ENCODE data around the gene KMT2C.

DNA sequence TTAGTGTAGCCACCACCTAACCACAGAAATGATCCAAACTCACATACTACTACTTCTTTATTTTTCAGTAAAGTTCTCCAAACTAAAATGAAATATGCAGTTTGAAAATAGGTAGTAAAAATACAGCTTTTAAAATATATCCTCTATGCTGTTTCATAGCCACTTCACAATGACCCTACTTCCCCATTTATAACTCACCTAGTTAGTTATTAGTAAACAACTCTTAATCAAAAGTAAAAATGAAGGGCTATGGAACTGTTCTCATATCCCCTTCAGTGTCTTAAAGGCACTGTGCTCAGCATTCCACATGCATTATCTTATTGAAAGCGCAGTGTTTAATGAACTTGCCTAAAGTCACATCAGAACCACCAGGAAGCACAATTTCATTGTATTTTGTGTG lies 43.5 kb downstream of the KMT2C start:
- TF ChIP-seq, protein P1, sequence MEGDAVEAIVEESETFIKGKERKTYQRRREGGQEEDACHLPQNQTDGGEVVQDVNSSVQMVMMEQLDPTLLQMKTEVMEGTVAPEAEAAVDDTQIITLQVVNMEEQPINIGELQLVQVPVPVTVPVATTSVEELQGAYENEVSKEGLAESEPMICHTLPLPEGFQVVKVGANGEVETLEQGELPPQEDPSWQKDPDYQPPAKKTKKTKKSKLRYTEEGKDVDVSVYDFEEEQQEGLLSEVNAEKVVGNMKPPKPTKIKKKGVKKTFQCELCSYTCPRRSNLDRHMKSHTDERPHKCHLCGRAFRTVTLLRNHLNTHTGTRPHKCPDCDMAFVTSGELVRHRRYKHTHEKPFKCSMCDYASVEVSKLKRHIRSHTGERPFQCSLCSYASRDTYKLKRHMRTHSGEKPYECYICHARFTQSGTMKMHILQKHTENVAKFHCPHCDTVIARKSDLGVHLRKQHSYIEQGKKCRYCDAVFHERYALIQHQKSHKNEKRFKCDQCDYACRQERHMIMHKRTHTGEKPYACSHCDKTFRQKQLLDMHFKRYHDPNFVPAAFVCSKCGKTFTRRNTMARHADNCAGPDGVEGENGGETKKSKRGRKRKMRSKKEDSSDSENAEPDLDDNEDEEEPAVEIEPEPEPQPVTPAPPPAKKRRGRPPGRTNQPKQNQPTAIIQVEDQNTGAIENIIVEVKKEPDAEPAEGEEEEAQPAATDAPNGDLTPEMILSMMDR (IDR thresholded peaks at IDR 0.05) = no peak
- no peak for TF ChIP-seq POLR2A (IDR thresholded peaks at IDR 0.05)

All from Peyer's patch (tissue), 4 donors.